HUES64 (cell line): ENCODE data around the gene PLEKHA6.

ENCODE experiments used
- H3K27ac ChIP-seq: 2 replicates; pipeline ENCODE4 v1.7.0; 2013; ENCODE audit warnings: low read depth, low read length, inconsistent platforms
- H3K27me3 ChIP-seq: 2 replicates; pipeline ENCODE4 v1.6.1; 2013; ENCODE audit warnings: mild to moderate bottlenecking, low read length; ENCODE audit not compliant: insufficient read depth
- H3K36me3 ChIP-seq: 2 replicates; pipeline ENCODE4 v1.6.1; 2013; ENCODE audit warnings: mild to moderate bottlenecking, low read length; ENCODE audit not compliant: insufficient read depth
- H3K4me1 ChIP-seq: 2 replicates; pipeline ENCODE4 v1.6.1; 2013; ENCODE audit warnings: mild to moderate bottlenecking, low read length, moderate library complexity; ENCODE audit not compliant: insufficient read depth
- H3K4me3 ChIP-seq: 2 replicates; pipeline ENCODE4 v1.5.1; 2013; ENCODE audit warnings: mild to moderate bottlenecking, low read length, moderate library complexity
- H3K9ac ChIP-seq: 2 replicates; pipeline ENCODE4 v1.6.1; 2013; ENCODE audit warnings: mild to moderate bottlenecking, low read depth, low read length
- H3K9me3 ChIP-seq: 2 replicates; pipeline ENCODE4 v1.6.1; 2013; ENCODE audit warnings: low read depth, low read length; ENCODE audit not compliant: insufficient read depth
- WGBS: fragments of 150-250, 120-280 bp; methylation state at CpG from one replicate; pipeline ENCODE4 v1.1.7; 2013; ENCODE audit warnings: missing lambda C conversion rate; 5-methylcytosine and 5-hydroxymethylcytosine counted together

PLEKHA6 gene

DNA sequence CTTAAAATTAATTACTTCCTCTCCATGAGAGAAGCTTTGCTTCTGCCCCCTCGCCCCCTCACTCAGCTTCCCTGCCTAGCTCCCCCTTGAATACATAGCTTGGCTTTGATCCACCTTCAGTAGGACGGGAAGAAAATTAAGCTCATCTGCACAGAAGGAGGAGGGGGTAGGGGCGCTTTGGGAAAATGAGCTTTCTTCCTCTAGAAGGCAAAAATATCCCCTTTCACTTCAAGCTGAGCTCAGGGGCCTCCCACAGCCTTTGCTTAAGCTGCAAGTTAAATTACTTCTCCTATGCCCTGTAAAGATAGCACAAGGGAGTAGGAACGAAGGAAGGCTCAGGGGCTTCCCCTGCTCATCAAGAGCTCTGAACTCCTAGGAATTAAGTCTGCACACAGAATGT, 80.8 kb downstream of the PLEKHA6 start:
- no peaks in the 10 kb centered on the region for H3K27me3 ChIP-seq
- WGBS, result 51% methylated on average over 2 of the region's 4 CpGs

GRCh38 chr1:204278251-204278650, 81.5 kb downstream of the PLEKHA6 start:
- 87% methylated on average over 4 of the region's 4 CpGs for WGBS
- Histone ChIP-seq H3K4me1 (peaks cover 7% of the 10 kb centered on the region), H3K27me3 (no peaks in the 10 kb centered on the region), H3K9me3 (no peaks in the 10 kb centered on the region), H3K9ac (no peak overlapping the region), H3K36me3 (no peaks in the 10 kb centered on the region), H3K27ac (no peak overlapping the region), H3K4me3 (no peak overlapping the region)

More for the DNA sequence above, 80.8 kb downstream of the PLEKHA6 start:
- Histone ChIP-seq H3K36me3 (no peaks in the 10 kb centered on the region), H3K4me1 (peaks cover 7% of the 10 kb centered on the region), H3K4me3 (no peak overlapping the region), H3K27ac (no peak overlapping the region), H3K9me3 (no peaks in the 10 kb centered on the region), H3K9ac (no peak overlapping the region)

DNA sequence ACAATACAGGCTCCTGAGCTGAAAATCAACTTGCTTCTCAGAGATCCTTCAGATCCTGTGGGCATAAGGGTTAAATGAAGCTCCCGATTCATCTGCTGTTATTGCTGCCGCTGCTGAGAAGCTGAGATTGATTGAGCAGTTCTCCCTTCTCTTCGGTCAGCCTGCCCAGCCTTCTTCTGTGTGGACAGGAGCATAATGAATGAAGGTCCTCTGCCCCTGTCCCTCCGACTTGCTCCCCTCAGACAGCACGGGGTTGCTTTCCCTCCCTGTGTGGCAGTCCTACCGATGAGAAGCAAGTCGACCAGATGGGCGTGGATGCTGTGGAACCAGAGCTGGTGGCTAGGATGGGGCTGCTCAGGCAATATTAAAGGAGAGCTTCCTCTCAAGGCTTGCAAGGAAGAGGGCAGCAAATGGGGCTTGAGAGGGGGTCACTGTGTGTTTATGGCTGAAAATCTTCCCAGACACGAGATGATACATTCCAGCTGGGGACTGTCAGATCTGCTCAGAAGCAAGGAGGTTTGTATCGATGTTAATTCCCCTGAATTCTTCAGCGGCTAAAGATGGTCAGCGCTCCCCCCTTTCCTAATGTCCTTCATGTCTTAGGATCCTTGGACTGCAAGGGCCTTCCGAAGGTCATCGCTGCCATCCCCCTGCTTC, 82.0 kb downstream of the PLEKHA6 start:
- no peaks in the 10 kb centered on the region for H3K9me3 ChIP-seq
- no peaks in the 10 kb centered on the region for H3K36me3 ChIP-seq
- H3K4me1 ChIP-seq, result peaks cover 7% of the 10 kb centered on the region
- WGBS, result 91% methylated on average over 14 of the region's 14 CpGs
- no peak overlapping the region for H3K9ac ChIP-seq
- H3K4me3 ChIP-seq, result no peak overlapping the region
- no peak overlapping the region for H3K27ac ChIP-seq
- no peaks in the 10 kb centered on the region for H3K27me3 ChIP-seq

DNA sequence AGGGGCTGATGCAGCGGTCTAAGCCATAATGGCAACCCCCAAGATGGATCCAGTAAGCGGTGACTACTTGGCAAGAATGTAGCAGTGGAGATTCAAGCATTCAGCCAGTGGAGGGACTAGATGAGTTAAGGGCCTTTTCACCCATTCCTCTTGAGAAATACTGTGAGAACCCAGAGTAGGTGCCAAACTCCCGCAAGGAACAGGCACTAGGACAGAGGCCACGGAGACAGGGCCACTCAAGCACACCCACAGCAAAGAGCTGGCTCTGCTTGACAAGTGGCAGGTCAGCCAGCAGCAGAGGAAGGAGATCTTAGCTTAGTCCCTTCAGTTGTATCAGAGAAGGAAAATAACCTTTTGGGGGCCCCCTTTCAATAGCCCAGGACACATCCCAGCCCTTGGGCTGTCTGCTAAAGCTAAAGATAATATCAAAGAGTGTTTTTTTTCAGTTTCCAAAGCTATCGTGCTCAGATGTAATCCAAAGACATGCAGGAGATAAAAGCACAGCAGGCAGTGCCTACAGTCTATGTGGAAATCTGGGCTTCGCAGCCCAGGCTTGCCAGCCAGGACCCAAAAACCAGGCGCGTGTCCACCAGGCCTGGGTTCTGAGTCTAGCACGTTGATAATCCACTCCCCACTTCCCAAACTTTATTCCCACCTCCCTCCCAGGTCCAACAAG, 83.9 kb downstream of the PLEKHA6 start:
- 84% methylated on average over 9 of the region's 9 CpGs for WGBS
- no peak overlapping the region for H3K4me3 ChIP-seq
- H3K36me3 ChIP-seq, result no peaks in the 10 kb centered on the region
- H3K4me1 ChIP-seq, result peaks cover 7% of the 10 kb centered on the region
- H3K9me3 ChIP-seq, result no peaks in the 10 kb centered on the region
- no peaks in the 10 kb centered on the region for H3K27me3 ChIP-seq
- no peak overlapping the region for H3K27ac ChIP-seq
- no peak overlapping the region for H3K9ac ChIP-seq

DNA sequence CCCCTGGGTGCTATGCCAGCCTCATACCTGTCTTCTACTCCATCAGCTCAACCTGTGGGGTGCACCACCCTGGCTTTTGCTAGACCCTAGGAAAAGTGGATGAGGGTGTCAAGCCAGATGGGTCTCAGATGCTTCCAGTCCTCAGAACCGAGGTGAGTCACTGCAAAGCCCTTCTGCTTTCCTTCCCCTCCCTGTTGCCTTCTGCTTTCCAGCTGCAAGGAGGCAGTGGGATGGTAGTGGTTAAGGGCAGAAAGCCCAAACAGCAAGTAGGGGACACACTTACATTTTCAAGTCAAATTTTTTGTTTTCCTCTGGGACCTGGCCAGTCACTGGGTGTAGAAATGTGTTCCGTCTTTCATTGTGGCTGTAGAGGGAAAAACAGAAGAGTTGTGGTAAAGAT, 85.3 kb downstream of the PLEKHA6 start:
- peaks cover 5% of the 10 kb centered on the region for H3K4me1 ChIP-seq
- no peak overlapping the region for H3K4me3 ChIP-seq
- no peak overlapping the region for H3K9ac ChIP-seq
- H3K27ac ChIP-seq, result no peak overlapping the region
- no peaks in the 10 kb centered on the region for H3K27me3 ChIP-seq
- 94% methylated on average over 2 of the region's 2 CpGs for WGBS
- H3K9me3 ChIP-seq, result no peaks in the 10 kb centered on the region
- no peaks in the 10 kb centered on the region for H3K36me3 ChIP-seq

DNA sequence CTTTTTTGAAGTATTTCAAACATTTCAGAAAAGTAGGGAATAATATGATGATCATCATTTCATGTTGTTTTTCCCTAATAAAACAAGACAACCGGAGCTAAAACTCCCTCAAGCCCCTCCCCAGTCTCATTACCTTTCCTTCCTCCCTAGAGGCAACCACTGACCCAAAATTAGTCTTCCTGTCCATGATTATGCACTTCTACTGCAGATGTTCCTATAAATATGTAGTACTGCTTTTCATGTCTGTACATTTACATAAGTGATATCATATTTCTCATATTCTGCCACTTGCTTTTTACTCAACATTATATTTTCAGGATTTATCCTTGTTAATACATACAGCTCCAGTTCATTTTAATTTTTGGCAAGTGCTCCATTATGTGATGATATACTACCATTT, 87.2 kb downstream of the PLEKHA6 start:
- no peaks in the 10 kb centered on the region for H3K4me1 ChIP-seq
- no peak overlapping the region for H3K9ac ChIP-seq
- no peaks in the 10 kb centered on the region for H3K36me3 ChIP-seq
- WGBS, result 54% methylated on average over 1 of the region's 1 CpG
- H3K27me3 ChIP-seq, result no peaks in the 10 kb centered on the region
- H3K27ac ChIP-seq, result no peak overlapping the region
- no peak overlapping the region for H3K4me3 ChIP-seq
- H3K9me3 ChIP-seq, result no peaks in the 10 kb centered on the region

GRCh38 chr1:204271970-204272369, 87.8 kb downstream of the PLEKHA6 start:
- H3K36me3 ChIP-seq, result no peaks in the 10 kb centered on the region
- H3K27ac ChIP-seq, result no peak overlapping the region
- H3K9ac ChIP-seq, result no peak overlapping the region
- H3K4me3 ChIP-seq, result no peak overlapping the region
- no peaks in the 10 kb centered on the region for H3K4me1 ChIP-seq
- no peaks in the 10 kb centered on the region for H3K9me3 ChIP-seq
- H3K27me3 ChIP-seq, result no peaks in the 10 kb centered on the region
- WGBS, result 92% methylated on average over 6 of the region's 6 CpGs

- no peaks in the 10 kb centered on the region for H3K4me1 ChIP-seq
- H3K27ac ChIP-seq, result no peak overlapping the region
- H3K4me3 ChIP-seq, result no peak overlapping the region
- no peak overlapping the region for H3K9ac ChIP-seq
- no peaks in the 10 kb centered on the region for H3K27me3 ChIP-seq
- 85% methylated on average over 9 of the region's 9 CpGs for WGBS
- no peaks in the 10 kb centered on the region for H3K9me3 ChIP-seq
- no peaks in the 10 kb centered on the region for H3K36me3 ChIP-seq
These were observed 91.6 kb downstream of the PLEKHA6 start for GRCh38 chr1:204268101-204268500.

DNA sequence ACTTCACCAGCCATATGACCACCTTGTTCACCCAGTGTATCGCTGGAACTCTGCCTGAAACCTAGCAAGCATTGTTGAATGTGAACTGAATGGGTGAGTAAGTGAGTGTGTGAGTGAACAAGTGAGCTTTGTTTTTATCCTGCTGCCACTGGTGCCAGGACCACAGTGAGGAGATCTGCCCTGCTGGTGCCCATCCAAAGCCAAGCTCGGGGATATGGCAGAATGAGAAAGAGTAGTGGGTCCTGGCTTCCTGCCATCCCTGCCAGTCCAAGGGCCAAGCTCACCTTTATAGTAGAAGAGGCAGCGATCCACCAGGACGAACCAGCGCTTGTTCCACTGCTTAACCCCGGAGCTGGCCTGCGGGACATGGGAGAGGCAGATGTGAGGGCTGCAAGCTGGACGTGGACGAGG, 92.5 kb downstream of the PLEKHA6 start:
- H3K9ac ChIP-seq, result no peak overlapping the region
- H3K27ac ChIP-seq, result no peak overlapping the region
- no peak overlapping the region for H3K4me3 ChIP-seq
- peaks cover 3% of the 10 kb centered on the region; the same call in 1 of the 2 replicates for H3K4me1 ChIP-seq
- H3K9me3 ChIP-seq, result no peaks in the 10 kb centered on the region
- WGBS, result 89% methylated on average over 9 of the region's 9 CpGs
- H3K36me3 ChIP-seq, result no peaks in the 10 kb centered on the region
- H3K27me3 ChIP-seq, result no peaks in the 10 kb centered on the region

GRCh38 chr1:204266504-204267034, 93.2 kb downstream of the PLEKHA6 start:
- Histone ChIP-seq H3K4me3 (no peak overlapping the region), H3K36me3 (no peaks in the 10 kb centered on the region), H3K4me1 (peaks cover 3% of the 10 kb centered on the region; the same call in 1 of the 2 replicates), H3K27me3 (no peaks in the 10 kb centered on the region), H3K27ac (no peak overlapping the region), H3K9ac (no peak overlapping the region), H3K9me3 (no peaks in the 10 kb centered on the region)
- WGBS, result 84% methylated on average over 5 of the region's 5 CpGs

DNA sequence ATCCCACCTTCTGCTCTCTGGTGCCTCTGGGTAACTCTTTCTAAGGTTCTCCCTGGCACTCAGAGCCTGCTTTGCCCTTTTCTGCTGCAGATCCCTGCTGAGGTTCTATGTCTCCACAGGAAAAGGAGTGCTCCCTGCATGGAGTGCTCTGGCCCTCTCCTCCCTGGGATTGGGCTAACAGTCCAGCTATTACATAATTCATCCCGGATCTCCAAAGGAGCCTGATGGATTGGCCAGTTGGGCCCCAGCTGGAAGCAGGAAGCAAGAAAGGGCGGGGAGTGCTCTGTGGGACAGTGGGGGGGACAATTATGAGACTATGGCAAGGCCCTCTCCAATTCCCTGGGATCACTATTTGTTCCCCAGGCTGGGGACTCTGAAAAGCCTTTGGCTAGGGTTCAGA, 94.1 kb downstream of the PLEKHA6 start:
- 95% methylated on average over 2 of the region's 2 CpGs for WGBS
- no peaks in the 10 kb centered on the region for H3K36me3 ChIP-seq
- H3K4me1 ChIP-seq, result peaks cover 3% of the 10 kb centered on the region; the same call in 1 of the 2 replicates
- H3K4me3 ChIP-seq, result no peak overlapping the region
- no peaks in the 10 kb centered on the region for H3K9me3 ChIP-seq
- H3K9ac ChIP-seq, result no peak overlapping the region
- H3K27ac ChIP-seq, result no peak overlapping the region
- H3K27me3 ChIP-seq, result no peaks in the 10 kb centered on the region
